Heart right ventricle (tissue), 16 donors: ENCODE measurements around the gene OGDH. TPM values are rescaled to one million over a fixed set of nuclear protein-coding genes. Genes with fewer than 3 reads are reported as not detected.
A peak's percentile ranks its signal among the peaks of the same experiment; 100 is the strongest.
"Not testable (repeated sequence)": the region's sequence is repeated elsewhere in the genome, so short reads cannot be mapped to it uniquely, and the experiment has no call there.

Experiments
- ATAC-seq, 8 donors: fragments of 200-7000 bp; cut with Tn5 transposase; one replicate each; pipeline ENCODE4 v1.9.1; 2020; ENCODE audit warnings: mild to moderate bottlenecking in 8 of 8, moderate library complexity in 8 of 8, moderate number of reproducible peaks in 1 of 8
- DNase-seq, 2 donors: peaks; one replicate each; pipeline ENCODE4 v3.0.0-alpha.2; 2020
- H3K27ac ChIP-seq, 10 donors: fragments of 200-600 bp; sonication (generic) in 2 of 10; one replicate each; pipeline versions ENCODE4 v1.5.0 to v1.8.0; 2020 to 2022; ENCODE audit warnings: mild to moderate bottlenecking in 3 of 10
- H3K27me3 ChIP-seq, 7 donors: fragments of 200-600 bp; one replicate each; pipeline ENCODE4 v1.8.0; 2021 to 2022; ENCODE audit warnings: mild to moderate bottlenecking in 2 of 7
- H3K36me3 ChIP-seq, 9 donors: fragments of 200-600 bp; sonication (generic) in 1 of 9; one replicate each; pipeline versions ENCODE4 v1.5.0 to v1.8.0; 2020 to 2022; ENCODE audit warnings: mild to moderate bottlenecking in 2 of 9
- H3K4me1 ChIP-seq, 9 donors: fragments of 200-600 bp; sonication (generic) in 1 of 9; one replicate each; pipeline versions ENCODE4 v1.5.0 to v1.8.0; 2020 to 2022; ENCODE audit warnings: mild to moderate bottlenecking in 4 of 9
- H3K4me3 ChIP-seq, 10 donors: fragments of 200-600 bp; sonication (generic) in 2 of 10; one replicate each; pipeline versions ENCODE4 v1.5.0 to v1.8.0; 2020 to 2022; ENCODE audit warnings: mild to moderate bottlenecking in 7 of 10, moderate library complexity in 2 of 10
- H3K9me3 ChIP-seq, 11 donors: fragments of 200-600 bp in 10 of 11; sonication (generic) in 2 of 11; one replicate each; pipeline versions ENCODE4 v1.5.0 to v1.8.0; 2013 to 2022; ENCODE audit warnings: mild to moderate bottlenecking in 2 of 11, control low read depth in 1 of 11, moderate library complexity in 1 of 11
- CTCF ChIP-seq, 9 donors: fragments of 200-600 bp; sonication (generic) in 2 of 9; IDR thresholded peaks; one replicate each; pipeline versions ENCODE4 v1.5.0 to v1.8.0; 2021 to 2022; ENCODE audit warnings: antibody characterized with exemption in 9 of 9, mild to moderate bottlenecking in 5 of 9, moderate library complexity in 1 of 9
- WGBS, 2 donors: extraction: QIAGEN DNeasy Blood & Tissue Kit; methylation state at CpG; one replicate each; pipeline ENCODE4 v1.1.7; 2013; ENCODE audit warnings: inconsistent platforms in 1 of 2; 5-methylcytosine and 5-hydroxymethylcytosine counted together
- intact Hi-C, 10 donors: fragments of 100-400 bp; cut with DNase I; formaldehyde crosslinking; loops; one replicate each; pipeline versions ENCODE4 v1.11.1 to v1.14.2; 2022
- polyA plus RNA-seq, 2 donors: library from polyadenylated mRNA; stranded (reverse); fragments of 200-250 nt; gene quantifications; one replicate each; pipeline ENCODE4 v1.2.3, GENCODE V29; 2013
- total RNA-seq, 10 donors: library from RNA; stranded (reverse); fragmentation: NEBNext Ultra II Directional in 3 of 10; extraction: Animal tissue kit (Norgen Biotek cat#: 25700) in 3 of 10; gene quantifications; one replicate each; pipeline versions ENCODE4 v1.2.1 to v1.2.4, GENCODE V29; 2021 to 2023
- donor health status: Arrhythmogenic right ventricular cardiomyopathy.
- donor health status: ischemic (EF 13 %, LVEDD 7.1; RV severe dilation, severe dysfunction).
- donor health status: healthy with polysubstance abuse.
- donor health status: DM: no; HTN: yes; CAD: no.
- donor health status: DM: no; HTN: no; CAD: no.
- donor health status: ischemic (EF 25% LVEDD 6.9; RV normal size, moderate dysfunction).
- donor health status: ischemic (EF 25% LVEDD 5.7; RV mildly dilated, moderate dysfunction).
- donor health status: healthy.
- donor health status: DM: yes; HTN: yes; CAD: no.
- donor health status: Ischemic cardiomyopathy.
- donor health status: ischemic (EF 35%, LVEDD 5.7; RV mildly dilated, moderate dysfunction).
- donor health status: nonischemic (EF 11% LVEDD 7.7; RV severe dilation, severe dysfunction).
- donor health status: DM: yes; HTN: yes; CAD: no.
- donor health status: PGD.
- donor health status: ischemic (EF 29% LVEDD 5.4; RV normal size, mild dysfunction).
- donor health status: nonischemic (EF 23%, LVEDD 6.1; RV moderate dilation, normal function).

OGDH gene
- total and polyA plus RNA-seq, 12 donors, result 202 to 724 (median 672) TPM

- no peaks in the 10 kb centered on the region for H3K27me3 ChIP-seq
- no peaks in the 10 kb centered on the region for H3K9me3 ChIP-seq
- peaks cover 0 to 15% (median 2%) of the 10 kb centered on the region in 9 donors for H3K36me3 ChIP-seq
- no peak for TF ChIP-seq CTCF (IDR thresholded peaks at IDR 0.05)
- 34 to 37% methylated on average over 7 of the region's 7 CpGs for WGBS, 2 donors
- H3K27ac ChIP-seq, result peak overlapping the region in 5 of 10 donors; percentile 23 to 52 (median 35)
- DNase-seq, result no peak
- peaks cover 3 to 31% (median 7%) of the 10 kb centered on the region in 9 donors for H3K4me1 ChIP-seq
- no peak overlapping the region for H3K4me3 ChIP-seq
- intact Hi-C loops, result no loop called here
- peak in 1 of 8 donors; percentile 25 for ATAC-seq
These were observed 107.4 kb downstream of the OGDH start for GRCh38 chr7:44713680-44714335.

GRCh38 chr7:44716205-44716604 lies 109.8 kb downstream of the OGDH start:
- peaks cover 0 to 15% (median 0%) of the 10 kb centered on the region in 11 donors for H3K9me3 ChIP-seq
- no peaks in the 10 kb centered on the region for H3K27me3 ChIP-seq
- DNase-seq (no peak), ATAC-seq (no peak)
- intact Hi-C loops, result no loop called here
- 94 to 96% methylated on average over 3 of the region's 3 CpGs for WGBS, 2 donors
- no peaks in the 10 kb centered on the region for H3K36me3 ChIP-seq
- no peak for TF ChIP-seq CTCF (IDR thresholded peaks at IDR 0.05)
- no peak overlapping the region for H3K4me3 ChIP-seq
- peaks cover 3 to 31% (median 7%) of the 10 kb centered on the region in 9 donors for H3K4me1 ChIP-seq
- H3K27ac ChIP-seq, result peak overlapping the region in 1 of 10 donors; percentile 35

GRCh38 chr7:44720301-44720700 lies 113.9 kb downstream of the OGDH start:
- peaks cover 0 to 17% (median 0%) of the 10 kb centered on the region in 11 donors for H3K9me3 ChIP-seq
- DNase-seq (no peak), ATAC-seq (no peak)
- no peak overlapping the region for H3K4me3 ChIP-seq
- no peak for TF ChIP-seq CTCF (IDR thresholded peaks at IDR 0.05)
- peaks cover 0 to 12% (median 0%) of the 10 kb centered on the region in 9 donors for H3K4me1 ChIP-seq
- no peaks in the 10 kb centered on the region for H3K27me3 ChIP-seq
- no peak overlapping the region for H3K27ac ChIP-seq
- 92 to 95% methylated on average over 4 of the region's 4 CpGs for WGBS, 2 donors
- intact Hi-C loops, result no loop called here
- no peaks in the 10 kb centered on the region for H3K36me3 ChIP-seq

GRCh38 chr7:44724276-44724675 lies 117.8 kb downstream of the OGDH start:
- DNase-seq (no peak), ATAC-seq (no peak)
- Histone ChIP-seq H3K36me3 (no peaks in the 10 kb centered on the region), H3K4me1 (peaks cover 0 to 16% (median 0%) of the 10 kb centered on the region in 9 donors), H3K27me3 (no peaks in the 10 kb centered on the region), H3K27ac (no peak overlapping the region), H3K9me3 (peaks cover 0 to 17% (median 0%) of the 10 kb centered on the region in 11 donors), H3K4me3 (no peak overlapping the region)
- TF ChIP-seq CTCF (IDR thresholded peaks at IDR 0.05), result no peak
- WGBS, 2 donors, result 87 to 92% methylated on average over 4 of the region's 4 CpGs
- intact Hi-C loops, result no loop called here

- DNase-seq, H3K4me3 ChIP-seq, ATAC-seq, H3K9me3 ChIP-seq, H3K27me3 ChIP-seq, H3K36me3 ChIP-seq, H3K27ac ChIP-seq, intact Hi-C loops: not testable (repeated sequence)
- WGBS, 2 donors, result 85 to 91% methylated on average over 7 of the region's 7 CpGs
- H3K4me1 ChIP-seq, result peaks cover 0 to 16% (median 0%) of the 10 kb centered on the region in 9 donors
These were observed 119.8 kb downstream of the OGDH start for GRCh38 chr7:44726250-44726649.
